ENCODE data around the gene TCF12.

The TCF12 gene

GRCh38 chr15:57057134-57057930 is 138.9 kb downstream of the TCF12 start:
- no peak for DNase-seq

GRCh38 chr15:57059026-57059660 is 140.7 kb downstream of the TCF12 start:
- no peak for DNase-seq

- no peak for DNase-seq
These were observed 142.4 kb downstream of the TCF12 start for GRCh38 chr15:57060799-57061198.

- no peak for DNase-seq
These were observed 142.8 kb downstream of the TCF12 start for GRCh38 chr15:57061281-57061680.

- DNase-seq = no peak
These were observed 143.3 kb downstream of the TCF12 start for GRCh38 chr15:57061696-57062095.

- DNase-seq = no peak
These were observed 145.6 kb downstream of the TCF12 start for GRCh38 chr15:57064033-57064432.

- no peak for DNase-seq
These were observed 151.0 kb downstream of the TCF12 start for GRCh38 chr15:57069423-57069822.

- DNase-seq = no peak
These were observed 152.2 kb downstream of the TCF12 start for GRCh38 chr15:57070674-57071073.

GRCh38 chr15:57079446-57079845 is 161.0 kb downstream of the TCF12 start:
- DNase-seq = no peak

GRCh38 chr15:57079931-57080620 is 161.6 kb downstream of the TCF12 start:
- no peak for DNase-seq

GRCh38 chr15:57082054-57082728 is 163.7 kb downstream of the TCF12 start:
- no peak for DNase-seq

GRCh38 chr15:57084192-57084591 is 165.7 kb downstream of the TCF12 start:
- DNase-seq = no peak

GRCh38 chr15:57085267-57085666 is 166.8 kb downstream of the TCF12 start:
- DNase-seq = no peak

GRCh38 chr15:57086857-57087427 is 168.5 kb downstream of the TCF12 start:
- no peak for DNase-seq

- no peak for DNase-seq
These were observed 171.5 kb downstream of the TCF12 start for GRCh38 chr15:57089815-57090495.

- DNase-seq = no peak
These were observed 172.0 kb downstream of the TCF12 start for GRCh38 chr15:57090496-57090859.

- DNase-seq = no peak
These were observed 173.2 kb downstream of the TCF12 start for GRCh38 chr15:57091636-57092035.

GRCh38 chr15:57092252-57092651 is 173.8 kb downstream of the TCF12 start:
- DNase-seq = no peak

GRCh38 chr15:57094321-57095257 is 176.1 kb downstream of the TCF12 start:
- DNase-seq = no peak

- DNase-seq = no peak
These were observed 177.5 kb downstream of the TCF12 start for GRCh38 chr15:57095896-57096295.

GRCh38 chr15:57097246-57097645 is 178.8 kb downstream of the TCF12 start:
- no peak for DNase-seq
